Measurements from ENCODE around the gene TMEM138.

The TMEM138 gene

DNA sequence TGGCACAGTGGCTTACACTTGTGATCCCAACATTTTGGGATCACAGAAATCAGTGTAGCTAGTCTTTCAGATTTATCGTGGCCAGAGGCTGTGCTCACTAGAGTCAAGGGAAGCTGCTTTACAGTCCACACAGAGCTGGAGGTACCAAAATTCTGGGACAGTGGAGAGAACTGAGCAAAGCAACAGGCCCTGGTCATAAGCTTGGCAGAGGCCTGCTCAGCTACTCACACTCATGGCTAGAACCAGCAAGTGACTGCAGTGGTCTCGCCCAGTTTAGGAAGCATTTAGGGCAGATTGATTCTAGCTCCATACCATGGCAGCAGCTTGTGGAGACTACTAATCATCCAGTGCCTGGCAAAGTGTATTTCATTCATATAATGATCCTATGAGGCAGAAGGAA is 39.0 kb downstream of the TMEM138 start:
- TF ChIP-seq GATA3 (IDR thresholded peaks at IDR 0.05; ENCODE audit: low read depth, low read length) (no peak), GATA2 (IDR thresholded peaks at IDR 0.05; ENCODE audit: low read depth, low read length) (no peak)

DNA sequence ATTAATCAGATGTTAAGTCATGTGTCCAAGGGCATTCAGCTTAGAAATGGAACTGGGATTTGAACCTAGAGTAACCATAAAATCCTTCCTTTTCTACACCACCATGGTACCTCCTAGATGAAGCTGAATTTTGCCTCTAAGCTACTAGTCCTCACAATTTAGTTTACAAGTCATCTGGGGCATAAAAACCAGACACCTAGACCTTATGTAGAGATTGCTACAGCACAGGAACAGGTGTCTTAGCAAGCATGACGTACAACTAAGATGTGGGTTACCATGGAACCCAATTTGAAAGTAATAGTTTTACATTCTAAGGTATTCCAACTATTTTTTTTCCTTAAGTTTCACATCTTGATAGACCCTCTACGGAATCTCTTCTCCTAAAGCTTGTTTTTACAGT is 39.4 kb downstream of the TMEM138 start:
- TF ChIP-seq GATA2 (IDR thresholded peaks at IDR 0.05; ENCODE audit: low read depth, low read length) (no peak), GATA3 (IDR thresholded peaks at IDR 0.05; ENCODE audit: low read depth, low read length) (no peak)

DNA sequence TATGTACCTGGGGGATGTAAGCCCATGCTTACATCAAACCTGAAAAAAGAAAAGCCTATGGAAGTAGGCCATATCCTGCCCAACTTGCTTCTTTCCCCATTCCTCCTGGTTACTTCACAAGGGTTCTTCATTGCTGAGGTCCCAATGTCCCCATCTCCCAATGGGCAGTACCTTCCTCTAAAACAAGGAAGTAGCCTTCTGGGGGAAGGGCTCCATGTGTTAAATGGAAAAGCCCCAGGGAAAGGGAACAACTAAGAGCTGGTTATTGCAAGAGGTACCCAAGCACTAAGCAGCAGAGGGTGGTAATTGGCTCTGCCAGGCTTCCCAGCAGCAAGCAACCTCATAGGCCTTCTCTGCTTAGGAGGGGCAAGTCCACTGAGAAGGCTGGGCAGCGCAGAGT is 41.5 kb downstream of the TMEM138 start:
- TF ChIP-seq GATA2 (IDR thresholded peaks at IDR 0.05; ENCODE audit: low read depth, low read length) (no peak), GATA3 (IDR thresholded peaks at IDR 0.05; ENCODE audit: low read depth, low read length) (no peak)

DNA sequence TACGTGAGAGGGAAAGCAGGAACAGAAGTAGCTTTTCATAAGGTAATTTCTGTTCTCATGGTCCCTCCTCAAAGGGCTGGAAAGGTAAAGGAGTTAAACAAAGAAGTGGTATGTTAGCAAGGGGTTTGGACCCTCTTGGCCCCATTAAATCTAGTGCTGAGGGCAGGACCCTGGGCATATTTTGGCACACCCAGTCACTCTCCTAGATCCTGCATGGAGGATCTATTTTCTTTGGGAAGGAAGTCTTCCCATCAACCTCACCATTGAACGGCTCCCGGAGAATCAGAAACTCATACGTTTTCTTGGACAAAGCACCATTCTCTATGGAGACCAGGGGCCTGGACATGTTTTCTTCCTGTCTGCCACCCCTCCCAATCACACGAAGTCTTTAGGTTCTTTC is 41.9 kb downstream of the TMEM138 start:
- no peak for TF ChIP-seq GATA3 (IDR thresholded peaks at IDR 0.05; ENCODE audit: low read depth, low read length)
- no peak for TF ChIP-seq GATA2 (IDR thresholded peaks at IDR 0.05; ENCODE audit: low read depth, low read length)

DNA sequence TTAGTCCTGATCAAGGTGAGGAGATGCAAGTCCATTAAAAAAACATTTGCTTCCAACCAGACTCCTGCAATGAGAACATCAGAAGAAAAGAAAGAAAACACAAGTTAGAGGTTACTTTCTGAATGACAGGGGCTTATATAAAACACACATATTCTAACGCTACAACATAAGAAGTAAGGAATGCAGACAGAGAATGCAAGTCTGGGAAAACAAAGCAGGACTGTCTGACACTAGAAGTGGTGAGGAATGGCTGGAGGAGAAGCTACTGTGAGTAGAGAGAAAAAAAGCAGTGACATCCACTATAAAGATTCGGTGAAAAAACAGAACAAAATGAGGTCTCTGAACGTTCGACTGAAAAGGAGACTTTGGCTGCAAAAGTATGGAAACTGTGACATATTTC is 42.5 kb downstream of the TMEM138 start:
- TF ChIP-seq GATA3 (IDR thresholded peaks at IDR 0.05; ENCODE audit: low read depth, low read length) (no peak), GATA2 (IDR thresholded peaks at IDR 0.05; ENCODE audit: low read depth, low read length) (no peak)

DNA sequence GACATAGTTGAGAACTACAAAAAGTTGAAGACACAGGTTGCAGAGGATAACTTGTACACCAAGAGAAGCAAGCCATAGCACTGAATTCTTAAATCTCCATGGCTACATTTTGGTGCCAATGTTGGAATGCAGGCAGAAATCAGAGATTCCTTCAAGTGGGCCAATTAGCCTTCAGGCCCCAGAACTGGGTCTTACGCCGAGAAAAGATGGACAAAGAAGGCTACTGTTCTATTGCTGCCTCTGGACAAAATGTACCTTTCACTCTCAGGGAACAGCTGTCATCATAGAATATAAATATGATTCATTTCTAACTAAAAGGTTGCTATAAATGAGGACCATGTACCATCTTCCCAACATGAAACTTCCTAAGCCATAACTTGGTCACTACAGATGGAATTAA is 43.9 kb downstream of the TMEM138 start:
- TF ChIP-seq GATA2 (IDR thresholded peaks at IDR 0.05; ENCODE audit: low read depth, low read length) (no peak), GATA3 (IDR thresholded peaks at IDR 0.05; ENCODE audit: low read depth, low read length) (no peak)

DNA sequence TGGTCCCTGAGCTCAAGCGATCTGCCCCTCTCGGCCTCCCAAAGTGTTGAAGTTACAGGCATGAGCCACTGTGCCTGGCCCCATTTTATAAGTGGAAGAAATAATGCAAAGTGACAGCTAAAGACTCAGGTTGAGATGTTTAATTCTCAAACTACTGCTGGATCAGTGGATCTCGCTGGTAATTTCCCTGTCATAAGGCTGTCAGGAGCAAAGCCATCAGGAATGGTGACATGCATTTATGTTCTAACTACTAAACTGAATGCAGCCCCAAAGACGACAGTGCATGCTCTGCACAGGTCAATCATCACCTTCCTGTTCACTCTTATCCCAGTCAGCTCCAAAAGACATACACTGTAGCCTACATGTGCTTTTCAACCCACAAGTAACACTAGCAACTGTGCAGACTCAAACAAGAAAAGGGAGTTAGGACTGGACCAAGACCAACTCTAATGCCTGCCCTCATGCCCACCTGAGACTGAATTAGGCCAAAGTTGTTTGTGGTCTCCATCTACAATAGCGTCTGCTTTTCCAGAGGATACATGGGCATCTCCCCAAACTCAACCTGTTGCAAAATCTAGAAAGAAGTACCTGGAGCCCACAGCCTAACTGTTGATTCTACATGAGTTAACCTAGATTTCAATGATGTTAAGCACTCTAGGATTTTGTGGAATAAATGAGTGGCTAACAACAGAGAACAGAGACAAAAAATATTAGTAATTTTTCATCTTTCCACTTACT is 45.0 kb downstream of the TMEM138 start:
- no peak for TF ChIP-seq GATA2 (IDR thresholded peaks at IDR 0.05; ENCODE audit: low read depth, low read length)
- TF ChIP-seq GATA3 (IDR thresholded peaks at IDR 0.05; ENCODE audit: low read depth, low read length) = no peak

DNA sequence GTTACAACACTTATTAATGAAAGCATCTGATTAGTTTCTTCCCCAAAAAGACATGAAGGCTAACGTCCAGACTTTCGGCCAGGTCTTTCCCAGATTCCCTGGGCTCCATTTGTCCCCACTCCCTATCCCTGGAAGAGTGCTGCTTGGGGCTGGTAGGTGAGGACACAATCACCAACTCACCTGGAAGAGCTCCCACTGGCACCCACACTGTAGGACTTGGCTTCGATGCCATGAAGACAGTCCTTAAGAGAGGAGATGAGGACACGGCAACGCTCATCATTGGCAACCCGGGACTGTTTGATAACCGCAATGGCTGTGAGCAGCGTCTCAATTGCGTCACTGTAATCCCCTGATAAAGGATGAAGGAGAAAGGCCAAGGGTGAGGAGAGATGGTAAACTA is 49.4 kb downstream of the TMEM138 start:
- no peak for TF ChIP-seq GATA3 (IDR thresholded peaks at IDR 0.05; ENCODE audit: low read depth, low read length)
- TF ChIP-seq GATA2 (IDR thresholded peaks at IDR 0.05; ENCODE audit: low read depth, low read length) = no peak

DNA sequence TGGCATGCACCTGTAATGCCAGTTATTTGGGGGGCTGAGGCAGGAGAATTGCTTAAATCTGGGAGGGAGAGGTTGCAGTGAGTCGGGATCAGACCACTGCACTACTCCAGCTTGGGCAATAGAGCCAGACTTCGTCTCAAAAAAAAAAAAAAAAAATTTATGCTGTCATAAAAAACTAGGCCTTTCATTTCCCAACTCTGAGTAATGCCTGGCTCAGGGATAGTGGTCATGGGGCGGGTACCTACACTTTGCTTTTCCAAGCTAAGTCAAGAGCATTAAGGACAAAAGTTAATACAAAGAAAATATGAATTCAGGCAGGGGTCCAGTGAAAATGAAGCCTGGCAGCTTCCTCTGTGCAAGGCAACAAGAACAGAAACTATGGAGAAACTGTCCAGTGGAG is 51.3 kb downstream of the TMEM138 start:
- no peak for TF ChIP-seq GATA2 (IDR thresholded peaks at IDR 0.05; ENCODE audit: low read depth, low read length)
- no peak for TF ChIP-seq GATA3 (IDR thresholded peaks at IDR 0.05; ENCODE audit: low read depth, low read length)

DNA sequence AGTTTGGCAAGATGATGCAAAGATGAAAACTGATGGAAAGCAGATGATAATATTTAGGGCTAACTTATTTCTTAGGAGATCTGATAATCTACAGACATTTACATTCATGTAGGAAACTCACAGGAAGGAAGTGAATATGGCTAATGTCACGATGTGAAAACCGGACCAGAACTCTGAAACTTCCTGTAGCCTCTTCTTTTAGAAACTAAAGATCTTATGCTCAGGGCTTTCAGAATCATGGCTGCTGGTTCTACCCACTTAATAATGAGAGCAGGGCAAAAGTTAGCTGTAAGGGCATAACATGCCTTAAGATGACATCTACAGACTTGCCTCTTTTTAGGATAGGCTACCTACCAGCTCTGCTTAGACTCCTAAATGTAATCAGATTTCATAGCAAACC is 52.4 kb downstream of the TMEM138 start:
- no peak for TF ChIP-seq GATA2 (IDR thresholded peaks at IDR 0.05; ENCODE audit: low read depth, low read length)
- TF ChIP-seq GATA3 (IDR thresholded peaks at IDR 0.05; ENCODE audit: low read depth, low read length) = no peak

DNA sequence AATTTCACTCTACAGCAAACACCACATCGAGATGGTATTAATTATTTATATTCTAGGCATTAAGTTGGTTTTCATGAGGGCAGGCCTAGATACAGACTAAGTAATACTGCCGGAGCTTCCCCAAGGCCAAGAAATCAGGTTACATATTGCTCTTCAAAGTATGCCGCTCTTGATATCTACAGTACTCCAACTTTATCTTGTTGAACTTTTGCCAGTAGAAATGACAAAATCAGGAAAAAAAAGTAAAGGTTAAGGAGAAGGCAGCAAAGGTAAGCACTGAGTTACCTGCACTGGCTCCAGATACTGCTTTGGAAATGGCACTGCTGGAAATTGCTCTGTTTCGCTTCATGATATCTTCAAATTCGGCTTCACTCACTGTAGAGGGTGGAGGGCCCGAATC is 53.2 kb downstream of the TMEM138 start:
- TF ChIP-seq GATA3 (IDR thresholded peaks at IDR 0.05; ENCODE audit: low read depth, low read length) = no peak
- TF ChIP-seq GATA2 (IDR thresholded peaks at IDR 0.05; ENCODE audit: low read depth, low read length) = no peak

DNA sequence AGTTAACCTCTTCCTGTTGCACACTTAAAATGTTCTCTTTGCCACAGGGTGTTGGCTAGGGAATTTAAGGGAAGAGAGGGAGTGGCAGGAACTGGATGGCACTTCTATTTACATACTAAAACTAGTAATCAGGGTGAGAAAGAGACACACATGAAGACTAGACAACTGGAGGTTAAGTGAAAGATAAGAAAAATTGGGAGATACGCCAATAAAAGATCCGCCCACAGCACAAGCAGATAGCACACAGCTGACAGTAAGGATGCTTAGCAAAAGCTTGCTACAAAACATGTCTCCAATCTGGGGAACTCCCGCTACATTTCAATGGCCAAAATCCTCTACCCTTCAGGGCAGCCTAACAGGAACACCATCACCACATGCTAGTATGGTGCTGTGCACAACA is 54.8 kb downstream of the TMEM138 start:
- no peak for TF ChIP-seq GATA2 (IDR thresholded peaks at IDR 0.05; ENCODE audit: low read depth, low read length)
- no peak for TF ChIP-seq GATA3 (IDR thresholded peaks at IDR 0.05; ENCODE audit: low read depth, low read length)

DNA sequence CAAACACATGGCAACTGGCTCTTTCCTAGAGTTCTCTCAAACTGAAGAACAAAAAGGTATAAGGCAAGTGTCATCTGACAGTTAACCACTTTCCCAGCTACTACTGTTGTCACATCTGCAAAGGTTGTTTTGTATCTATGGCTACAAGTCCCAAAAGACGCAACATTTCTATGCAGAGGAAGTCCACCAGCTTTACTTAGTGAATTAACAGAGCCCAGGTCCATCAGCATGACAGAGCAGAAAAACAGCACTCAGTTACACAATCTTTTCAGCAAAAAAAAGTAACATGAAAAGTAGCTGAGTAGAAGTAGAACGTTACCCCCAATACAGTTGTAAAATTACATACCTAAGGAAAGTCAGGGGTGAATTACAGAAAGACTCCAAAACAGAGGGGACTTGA is 55.5 kb downstream of the TMEM138 start:
- TF ChIP-seq GATA2 (IDR thresholded peaks at IDR 0.05; ENCODE audit: low read depth, low read length) = no peak
- TF ChIP-seq GATA3 (IDR thresholded peaks at IDR 0.05; ENCODE audit: low read depth, low read length) = no peak

DNA sequence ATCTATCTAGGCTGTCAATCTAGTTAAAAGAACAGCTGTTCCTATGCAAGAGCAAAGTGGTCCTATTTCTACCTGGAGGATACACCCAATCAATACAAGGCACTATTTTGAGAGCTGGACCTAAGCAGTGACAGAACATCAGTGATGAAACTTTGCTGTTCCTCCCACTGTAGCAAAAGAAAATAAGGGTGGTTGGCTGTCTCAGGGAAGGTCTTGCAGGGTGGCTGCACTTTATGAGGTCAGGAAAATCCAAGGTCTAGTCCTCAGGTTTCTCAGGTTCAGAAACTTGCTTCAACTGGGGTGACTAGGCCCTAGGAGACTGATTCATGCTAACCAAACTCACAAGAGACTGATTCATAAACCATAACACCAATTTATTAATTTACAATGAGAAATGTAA is 56.0 kb downstream of the TMEM138 start:
- no peak for TF ChIP-seq GATA2 (IDR thresholded peaks at IDR 0.05; ENCODE audit: low read depth, low read length)
- TF ChIP-seq GATA3 (IDR thresholded peaks at IDR 0.05; ENCODE audit: low read depth, low read length) = no peak

All from SH-SY5Y (cell line).